GM12878 (cell line): ENCODE data around the gene C1QB. TPM values are rescaled to one million over a fixed set of nuclear protein-coding genes. Genes with fewer than 3 reads are reported as not detected.

Source experiments
- ATAC-seq: fragments of 200-7000 bp; cut with Tn5 transposase; 3 replicates; pipeline ENCODE4 v1.9.1; 2020; ENCODE audit warnings: mild to moderate bottlenecking, moderate library complexity
- BruUV-seq: library from RNA; stranded (reverse); fragments of 400-500 nt; replicated peaks from 2 replicates; lab custom pipeline; 2021; lab: Mats Ljungman, UMichigan
- CTCF ChIA-PET: fragments of 300-600 bp; sonication (Branson Sonifier 250); formaldehyde crosslinking; extraction: SDS; loops from one replicate; lab custom pipeline; 2021; ENCODE audit warnings: inconsistent platforms; lab: Yijun Ruan, JAX
- POLR2A ChIA-PET: fragments of 350-600 bp; formaldehyde crosslinking; extraction: SDS; loops from one replicate; lab custom pipeline; 2021; ENCODE audit warnings: inconsistent platforms; lab: Charles Lee
- RAD21 ChIA-PET: fragments of 300-600 bp; sonication (Branson Sonifier 250); formaldehyde crosslinking; loops from one replicate; lab custom pipeline; 2023; ENCODE audit warnings: antibody characterized with exemption; ENCODE audit not compliant: unreplicated experiment; lab: Charles Lee
- SMC1A ChIA-PET: fragments of 300-600 bp; sonication (Branson Sonifier 250); formaldehyde crosslinking; loops from one replicate; lab custom pipeline; 2023; ENCODE audit not compliant: unreplicated experiment, uncharacterized antibody; lab: Charles Lee
- DNase-seq: peaks from one replicate; pipeline ENCODE4 v3.0.0-alpha.2; 2011; ENCODE audit warnings: low read depth, low spot score
- FAIRE-seq: peaks from 3 replicates; lab custom pipeline; 2011; peaks lifted over from hg19 to GRCh38; lab: Jason Lieb, UNC
- H2AFZ ChIP-seq: 2 replicates; pipeline ENCODE4 v1.6.0; 2011; ENCODE audit warnings: low read depth, low read length, control low read depth; ENCODE audit not compliant: control insufficient read depth
- H3K27ac ChIP-seq: 2 replicates; pipeline ENCODE4 v1.5.1; 2011; ENCODE audit warnings: control low read depth; ENCODE audit not compliant: control insufficient read depth, insufficient read depth
- H3K27me3 ChIP-seq, 2 experiments: replicated peaks in 1 of 2; 2 replicates each; pipeline versions ENCODE4 v1.6.0 to v1.6.1; 2011; ENCODE audit warnings: low read length in 1 of 2; ENCODE audit not compliant: control insufficient read depth in 2 of 2, insufficient read depth in 2 of 2
- H3K36me3 ChIP-seq, 2 experiments: 2 replicates each; pipeline ENCODE4 v1.5.1; 2011; ENCODE audit warnings: low read length in 1 of 2; ENCODE audit not compliant: control insufficient read depth in 2 of 2, insufficient read depth in 2 of 2
- H3K4me1 ChIP-seq: 2 replicates; pipeline ENCODE4 v1.6.1; 2011; ENCODE audit warnings: mild to moderate bottlenecking, low read length, moderate library complexity, mixed read lengths; ENCODE audit not compliant: control insufficient read depth, insufficient read depth
- H3K4me2 ChIP-seq: 2 replicates; pipeline ENCODE4 v1.6.0; 2011; ENCODE audit warnings: control low read depth; ENCODE audit not compliant: control insufficient read depth, insufficient read depth
- H3K4me3 ChIP-seq: fragments of 200-600 bp; sonication (generic); 2 replicates; pipeline ENCODE4 v1.5.1; 2016
- H3K79me2 ChIP-seq: 2 replicates; pipeline ENCODE4 v1.6.0; 2011; ENCODE audit warnings: low read length; ENCODE audit not compliant: control insufficient read depth, insufficient read depth
- H3K9ac ChIP-seq: 2 replicates; pipeline ENCODE4 v1.8.0; 2011; ENCODE audit warnings: low read length, control low read depth, mixed read lengths; ENCODE audit not compliant: control insufficient read depth, insufficient read depth
- H3K9me3 ChIP-seq: replicated peaks from 3 replicates; pipeline ENCODE4 v1.5.1; 2011; ENCODE audit warnings: mild to moderate bottlenecking, low read length; ENCODE audit not compliant: control insufficient read depth, insufficient read depth
- H4K20me1 ChIP-seq: 2 replicates; pipeline ENCODE4 v1.6.0; 2011; ENCODE audit not compliant: control insufficient read depth, insufficient read depth
- CBX5 ChIP-seq: sonication (generic); IDR thresholded peaks from 2 replicates; pipeline ENCODE4 v1.6.1; 2016; ENCODE audit warnings: low read depth, moderate library complexity, mild to moderate bottlenecking, inconsistent platforms
- CHD2 ChIP-seq: IDR thresholded peaks from 2 replicates; pipeline ENCODE4 v1.6.1; 2011; ENCODE audit warnings: low read depth, low read length, improper control_type of control experiment, borderline replicate concordance
- CREM ChIP-seq: IDR thresholded peaks from 2 replicates; pipeline ENCODE4 v1.6.1; 2014; ENCODE audit warnings: antibody characterized with exemption, low read depth
- E2F8 ChIP-seq: fragments of 450-650 bp; IDR thresholded peaks from 2 replicates; pipeline ENCODE4 v1.6.1; 2018; ENCODE audit warnings: mild to moderate bottlenecking, low read depth, moderate library complexity; ENCODE audit not compliant: partially characterized antibody
- PRDM15 ChIP-seq: fragments of 450-650 bp; formaldehyde crosslinking; IDR thresholded peaks from 2 replicates; pipeline ENCODE4 v1.4.0; 2020; ENCODE audit warnings: mild to moderate bottlenecking, moderate library complexity
- RB1 ChIP-seq: fragments of 450-650 bp; formaldehyde crosslinking; IDR thresholded peaks from 2 replicates; pipeline ENCODE4 v1.6.1; 2017; ENCODE audit warnings: mild to moderate bottlenecking, borderline replicate concordance
- SMAD5 ChIP-seq: IDR thresholded peaks from 2 replicates; pipeline ENCODE4 v1.6.1; 2016; ENCODE audit warnings: antibody characterized with exemption, low read depth
- STAT3 ChIP-seq: IDR thresholded peaks from 2 replicates; pipeline ENCODE4 v1.6.1; 2011; ENCODE audit warnings: low read depth, low read length, improper control_type of control experiment
- WGBS: methylation state at CpG from one replicate; pipeline ENCODE4 v1.1.6; 2016; ENCODE audit warnings: low lambda C conversion rate; ENCODE audit not compliant: insufficient replicate concordance, insufficient coverage; ENCODE audit errors: missing lambda C conversion rate; 5-methylcytosine and 5-hydroxymethylcytosine counted together
- in situ Hi-C: fragments of 300-500 bp; cut with MboI; formaldehyde crosslinking; loops from 9 replicates; pipeline ENCODE4 v1.14.3; 2018; ENCODE audit warnings: mixed read lengths
- intact Hi-C: fragments of 100-400 bp; cut with micrococcal nuclease; formaldehyde crosslinking; loops from one replicate; pipeline ENCODE4 v1.14.2; 2022; ENCODE audit not compliant: unreplicated experiment
- polyA plus RNA-seq, 11 experiments: library from polyadenylated mRNA; depleted of rRNA in 4 of 11; unstranded in 6 of 11; stranded (reverse) in 5 of 11; fragments of >200 nt; fragmentation: Nextera tagmentation in 4 of 11; fragmentation: Illumina TruSeq in 1 of 11; extraction: Ambion mirVana in 4 of 11; extraction: Trizol in 1 of 11; gene quantifications; 1 replicate in 1 of 11; 2 replicates in 10 of 11; pipeline versions ENCODE4 v1.2.1 to v1.2.3, GENCODE V29; 2011 to 2016; ENCODE audit warnings: inconsistent platforms in 2 of 11, missing spikeins in 2 of 11, low read depth in 1 of 11
- total RNA-seq, 4 experiments: library from RNA; depleted of rRNA in 3 of 4; stranded (reverse); fragments of >200 nt in 3 of 4; fragmentation: Illumina TruSeq in 1 of 4; extraction: Trizol in 1 of 4; gene quantifications; 2 replicates each; pipeline versions ENCODE4 v1.2.1 to v1.2.3, GENCODE V29; 2013 to 2021
- TF ChIP-seq, protein P1 (sequence below): fragments of 450-650 bp; IDR thresholded peaks from 2 replicates; pipeline ENCODE4 v1.6.1; 2017; ENCODE audit warnings: mild to moderate bottlenecking, moderate library complexity
- TF ChIP-seq, protein P2 (sequence below): fragments of 150-350 bp; IDR thresholded peaks from 2 replicates; pipeline ENCODE4 v1.6.1; 2014; ENCODE audit warnings: mild to moderate bottlenecking, low read depth, low read length

The C1QB gene
- total and polyA plus RNA-seq, 10 of the 15 experiments (the other 5 are each of a cell fraction or from before 2014, with no cell fraction given): 0.62 TPM; not detected in 9

DNA sequence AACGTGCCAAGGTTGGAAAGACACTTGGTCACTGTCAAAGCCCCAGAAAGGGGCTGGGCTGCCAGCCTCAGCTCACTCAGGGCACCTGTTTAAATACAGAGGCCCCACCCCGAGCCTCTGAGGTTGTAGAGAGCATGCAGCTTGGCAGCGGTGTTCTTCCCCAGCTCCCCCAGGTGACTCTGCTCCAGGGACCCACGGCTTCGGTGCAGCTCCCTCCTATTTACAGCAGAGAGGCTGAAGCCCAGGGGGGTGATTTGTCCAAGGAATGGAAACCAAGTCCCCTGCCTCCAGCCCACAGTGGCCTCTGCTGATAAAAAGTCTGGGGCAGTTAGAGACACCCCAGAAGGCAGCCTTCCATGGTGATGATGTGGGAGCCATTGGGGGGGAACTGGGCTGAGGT, 25.7 kb upstream of the C1QB start:
- RAD21 ChIA-PET: no interaction called here
- no peaks in the 10 kb centered on the region for H3K4me1 ChIP-seq
- CTCF ChIA-PET: no interaction called here
- peaks cover 0 to 2% of the 10 kb centered on the region in 2 experiments; a peak in 2 of 4 replicates for H3K27me3 ChIP-seq
- no peak overlapping the region for H3K4me3 ChIP-seq
- no peaks in the 10 kb centered on the region for H3K36me3 ChIP-seq
- no peaks in the 10 kb centered on the region for H3K79me2 ChIP-seq
- ATAC-seq (no peak), DNase-seq (no peak), FAIRE-seq (no peak)
- WGBS: 17% methylated on average over 5 of the region's 5 CpGs
- intact Hi-C loops (no loop called here), in situ Hi-C loops (no loop called here)
- no peak overlapping the region for H3K27ac ChIP-seq
- no peak overlapping the region for H3K9ac ChIP-seq
- H3K4me2 ChIP-seq: no peak overlapping the region
- BruUV-seq: no TSS peak
- no peak overlapping the region for H2AFZ ChIP-seq
- SMC1A ChIA-PET: no interaction called here
- H3K9me3 ChIP-seq: no peaks in the 10 kb centered on the region
- no peaks in the 10 kb centered on the region for H4K20me1 ChIP-seq
- TF ChIP-seq RB1: no peak
- TF ChIP-seq, protein P1, sequence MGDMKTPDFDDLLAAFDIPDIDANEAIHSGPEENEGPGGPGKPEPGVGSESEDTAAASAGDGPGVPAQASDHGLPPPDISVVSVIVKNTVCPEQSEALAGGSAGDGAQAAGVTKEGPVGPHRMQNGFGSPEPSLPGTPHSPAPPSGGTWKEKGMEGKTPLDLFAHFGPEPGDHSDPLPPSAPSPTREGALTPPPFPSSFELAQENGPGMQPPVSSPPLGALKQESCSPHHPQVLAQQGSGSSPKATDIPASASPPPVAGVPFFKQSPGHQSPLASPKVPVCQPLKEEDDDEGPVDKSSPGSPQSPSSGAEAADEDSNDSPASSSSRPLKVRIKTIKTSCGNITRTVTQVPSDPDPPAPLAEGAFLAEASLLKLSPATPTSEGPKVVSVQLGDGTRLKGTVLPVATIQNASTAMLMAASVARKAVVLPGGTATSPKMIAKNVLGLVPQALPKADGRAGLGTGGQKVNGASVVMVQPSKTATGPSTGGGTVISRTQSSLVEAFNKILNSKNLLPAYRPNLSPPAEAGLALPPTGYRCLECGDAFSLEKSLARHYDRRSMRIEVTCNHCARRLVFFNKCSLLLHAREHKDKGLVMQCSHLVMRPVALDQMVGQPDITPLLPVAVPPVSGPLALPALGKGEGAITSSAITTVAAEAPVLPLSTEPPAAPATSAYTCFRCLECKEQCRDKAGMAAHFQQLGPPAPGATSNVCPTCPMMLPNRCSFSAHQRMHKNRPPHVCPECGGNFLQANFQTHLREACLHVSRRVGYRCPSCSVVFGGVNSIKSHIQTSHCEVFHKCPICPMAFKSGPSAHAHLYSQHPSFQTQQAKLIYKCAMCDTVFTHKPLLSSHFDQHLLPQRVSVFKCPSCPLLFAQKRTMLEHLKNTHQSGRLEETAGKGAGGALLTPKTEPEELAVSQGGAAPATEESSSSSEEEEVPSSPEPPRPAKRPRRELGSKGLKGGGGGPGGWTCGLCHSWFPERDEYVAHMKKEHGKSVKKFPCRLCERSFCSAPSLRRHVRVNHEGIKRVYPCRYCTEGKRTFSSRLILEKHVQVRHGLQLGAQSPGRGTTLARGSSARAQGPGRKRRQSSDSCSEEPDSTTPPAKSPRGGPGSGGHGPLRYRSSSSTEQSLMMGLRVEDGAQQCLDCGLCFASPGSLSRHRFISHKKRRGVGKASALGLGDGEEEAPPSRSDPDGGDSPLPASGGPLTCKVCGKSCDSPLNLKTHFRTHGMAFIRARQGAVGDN: no peak
- TF ChIP-seq STAT3: no peak
- no peak for TF ChIP-seq SMAD5
- no peak for TF ChIP-seq CREM
- no peak for TF ChIP-seq E2F8
- no peak for TF ChIP-seq CHD2
- TF ChIP-seq, protein P2, sequence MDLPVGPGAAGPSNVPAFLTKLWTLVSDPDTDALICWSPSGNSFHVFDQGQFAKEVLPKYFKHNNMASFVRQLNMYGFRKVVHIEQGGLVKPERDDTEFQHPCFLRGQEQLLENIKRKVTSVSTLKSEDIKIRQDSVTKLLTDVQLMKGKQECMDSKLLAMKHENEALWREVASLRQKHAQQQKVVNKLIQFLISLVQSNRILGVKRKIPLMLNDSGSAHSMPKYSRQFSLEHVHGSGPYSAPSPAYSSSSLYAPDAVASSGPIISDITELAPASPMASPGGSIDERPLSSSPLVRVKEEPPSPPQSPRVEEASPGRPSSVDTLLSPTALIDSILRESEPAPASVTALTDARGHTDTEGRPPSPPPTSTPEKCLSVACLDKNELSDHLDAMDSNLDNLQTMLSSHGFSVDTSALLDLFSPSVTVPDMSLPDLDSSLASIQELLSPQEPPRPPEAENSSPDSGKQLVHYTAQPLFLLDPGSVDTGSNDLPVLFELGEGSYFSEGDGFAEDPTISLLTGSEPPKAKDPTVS: no peak
- TF ChIP-seq CBX5: no peak
- TF ChIP-seq PRDM15 (CRISPR knock-in tag): no peak
- POLR2A ChIA-PET: no interaction called here
